Upper lobe of left lung (tissue), 4 donors: Measurements from ENCODE around the gene MEF2A.

Source experiments
- CTCF ChIP-seq, 6 experiments: fragments of 450-650 bp in 4 of 6; fragments of 200-600 bp in 2 of 6; sonication (generic) in 2 of 6; IDR thresholded peaks; one replicate each; pipeline ENCODE4 v1.5.1; 2016 to 2019; ENCODE audit warnings: antibody characterized with exemption in 6 of 6
- EP300 ChIP-seq, 4 donors: sonication (generic); formaldehyde crosslinking; IDR thresholded peaks; one replicate each; pipeline ENCODE4 v1.5.1; 2017; ENCODE audit warnings: antibody characterized with exemption in 4 of 4, control low read depth in 2 of 4
- POLR2A ChIP-seq, 4 donors: fragments of 450-650 bp; IDR thresholded peaks; one replicate each; pipeline ENCODE4 v1.5.1; 2016 to 2017; ENCODE audit warnings: antibody characterized with exemption in 4 of 4, mild to moderate bottlenecking in 2 of 4
- POLR2AphosphoS5 ChIP-seq, 2 donors: sonication (generic); formaldehyde crosslinking; IDR thresholded peaks; one replicate each; pipeline ENCODE4 v1.5.1; 2017; ENCODE audit warnings: antibody characterized with exemption in 2 of 2

- TF ChIP-seq CTCF (IDR thresholded peaks at IDR 0.05) (no peak), EP300 (IDR thresholded peaks at IDR 0.05) (no peak), POLR2A (IDR thresholded peaks at IDR 0.05) (no peak), POLR2AphosphoS5 (IDR thresholded peaks at IDR 0.05) (no peak)
Measured at GRCh38 chr15:99578809-99579208, 13.0 kb downstream of the MEF2A start.
